ENCODE data around the gene PTPRO. TPM values are rescaled to one million over a fixed set of nuclear protein-coding genes. Genes with fewer than 3 reads are reported as not detected.

The PTPRO gene
- total RNA-seq, 1 experiment from 2014 or later = not detected

- TF ChIP-seq EZH2phosphoT487 (IDR thresholded peaks at IDR 0.05; ENCODE audit: borderline replicate concordance, low read length) = no peak
- TF ChIP-seq EZH2 (IDR thresholded peaks at IDR 0.05; ENCODE audit: low read length, unreplicated experiment) = no peak
- TF ChIP-seq CTCF (conservative IDR thresholded peaks at IDR 0.05; ENCODE audit: low read depth, low read length) = peak; percentile 72
- ATAC-seq (peak; percentile 32; the same call in 1 of the 2 replicates), DNase-seq (peak; percentile 56)
- no peaks in the 10 kb centered on the region for H3K9me2 ChIP-seq (replicated peaks; ENCODE audit: low read length)
- no peaks in the 10 kb centered on the region for H3K36me3 ChIP-seq (ENCODE audit: low read depth, low read length)
- ChIA-PET POLR2A (ENCODE audit: unreplicated experiment) (no interaction called here), CTCF (interaction anchor here (0.5 to 1.0 kb wide), 14 partner anchors 13 to 455 kb away, joined by 3 to 24 read pairs (median 3); no protein-coding TSS in a partner anchor)
- H3K27ac ChIP-seq (ENCODE audit: low read length) = no peak overlapping the region
- H3K4me2 ChIP-seq (ENCODE audit: low read length) = no peak overlapping the region
- H2AFZ ChIP-seq (ENCODE audit: low read length) = no peak overlapping the region
- BruUV-seq (replicated peaks) = no TSS peak
- H3K9me3 ChIP-seq (ENCODE audit: low read length) = no peaks in the 10 kb centered on the region
- H3K27me3 ChIP-seq (ENCODE audit: low read length) = no peaks in the 10 kb centered on the region
- H3K79me2 ChIP-seq (ENCODE audit: low read length) = no peaks in the 10 kb centered on the region
- no peak overlapping the region for H3K4me3 ChIP-seq (ENCODE audit: low read length)
- intact Hi-C loops (cut with micrococcal nuclease) = loop anchor here (1.0 to 5.0 kb wide), 2 partner anchors 52 to 307 kb away; no protein-coding TSS in a partner anchor
- peaks cover 18% of the 10 kb centered on the region for H3K4me1 ChIP-seq (ENCODE audit: insufficient read depth, low read length)
- no peaks in the 10 kb centered on the region for H4K20me1 ChIP-seq (ENCODE audit: low read length)
- no peak overlapping the region for H3K9ac ChIP-seq (ENCODE audit: low read length)
- H3F3A ChIP-seq (ENCODE audit: low read length, unreplicated experiment) = no peaks in the 10 kb centered on the region
These were observed 262.2 kb downstream of the PTPRO start for GRCh38 chr12:15584366-15585041.

GRCh38 chr12:15589328-15590032 is 267.2 kb downstream of the PTPRO start:
- Histone ChIP-seq H3K9me3 (ENCODE audit: low read length) (no peaks in the 10 kb centered on the region), H3K4me3 (ENCODE audit: low read length) (peak overlapping the region; percentile 67; the same call in 1 of the 2 replicates), H3K4me1 (ENCODE audit: insufficient read depth, low read length) (peaks cover 30% of the 10 kb centered on the region), H3K36me3 (ENCODE audit: low read depth, low read length) (no peaks in the 10 kb centered on the region), H3K9ac (ENCODE audit: low read length) (peak overlapping the region; percentile 80), H3K79me2 (ENCODE audit: low read length) (no peaks in the 10 kb centered on the region), H4K20me1 (ENCODE audit: low read length) (no peaks in the 10 kb centered on the region), H3K27me3 (ENCODE audit: low read length) (no peaks in the 10 kb centered on the region), H3K27ac (ENCODE audit: low read length) (peak overlapping the region; percentile 75), H3F3A (ENCODE audit: low read length, unreplicated experiment) (no peaks in the 10 kb centered on the region), H3K4me2 (ENCODE audit: low read length) (peak overlapping the region; percentile 87), H3K9me2 (replicated peaks; ENCODE audit: low read length) (no peaks in the 10 kb centered on the region), H2AFZ (ENCODE audit: low read length) (peak overlapping the region; percentile 87)
- DNase-seq (no peak), ATAC-seq (no peak)
- TF ChIP-seq CTCF (conservative IDR thresholded peaks at IDR 0.05; ENCODE audit: low read depth, low read length) (no peak), EZH2phosphoT487 (IDR thresholded peaks at IDR 0.05; ENCODE audit: borderline replicate concordance, low read length) (no peak), EZH2 (IDR thresholded peaks at IDR 0.05; ENCODE audit: low read length, unreplicated experiment) (no peak)
- intact Hi-C loops (cut with micrococcal nuclease) = loop anchor here (1.0 to 5.0 kb wide), 4 partner anchors 38 to 267 kb away; no protein-coding TSS in a partner anchor
- POLR2A ChIA-PET (ENCODE audit: unreplicated experiment) = no interaction called here
- CTCF ChIA-PET = interaction anchor here (0.7 to 1.2 kb wide), 4 partner anchors 10 to 184 kb away, joined by 3 to 5 read pairs (median 4); no protein-coding TSS in a partner anchor
- BruUV-seq (replicated peaks) = no TSS peak
